ENCODE measurements around the gene GUCY2D. TPM values are rescaled to one million over a fixed set of nuclear protein-coding genes. Genes with fewer than 3 reads are reported as not detected.

The GUCY2D gene
- total and polyA plus RNA-seq, 2 experiments from 2014 or later = 0.07 to 0.08 TPM

DNA sequence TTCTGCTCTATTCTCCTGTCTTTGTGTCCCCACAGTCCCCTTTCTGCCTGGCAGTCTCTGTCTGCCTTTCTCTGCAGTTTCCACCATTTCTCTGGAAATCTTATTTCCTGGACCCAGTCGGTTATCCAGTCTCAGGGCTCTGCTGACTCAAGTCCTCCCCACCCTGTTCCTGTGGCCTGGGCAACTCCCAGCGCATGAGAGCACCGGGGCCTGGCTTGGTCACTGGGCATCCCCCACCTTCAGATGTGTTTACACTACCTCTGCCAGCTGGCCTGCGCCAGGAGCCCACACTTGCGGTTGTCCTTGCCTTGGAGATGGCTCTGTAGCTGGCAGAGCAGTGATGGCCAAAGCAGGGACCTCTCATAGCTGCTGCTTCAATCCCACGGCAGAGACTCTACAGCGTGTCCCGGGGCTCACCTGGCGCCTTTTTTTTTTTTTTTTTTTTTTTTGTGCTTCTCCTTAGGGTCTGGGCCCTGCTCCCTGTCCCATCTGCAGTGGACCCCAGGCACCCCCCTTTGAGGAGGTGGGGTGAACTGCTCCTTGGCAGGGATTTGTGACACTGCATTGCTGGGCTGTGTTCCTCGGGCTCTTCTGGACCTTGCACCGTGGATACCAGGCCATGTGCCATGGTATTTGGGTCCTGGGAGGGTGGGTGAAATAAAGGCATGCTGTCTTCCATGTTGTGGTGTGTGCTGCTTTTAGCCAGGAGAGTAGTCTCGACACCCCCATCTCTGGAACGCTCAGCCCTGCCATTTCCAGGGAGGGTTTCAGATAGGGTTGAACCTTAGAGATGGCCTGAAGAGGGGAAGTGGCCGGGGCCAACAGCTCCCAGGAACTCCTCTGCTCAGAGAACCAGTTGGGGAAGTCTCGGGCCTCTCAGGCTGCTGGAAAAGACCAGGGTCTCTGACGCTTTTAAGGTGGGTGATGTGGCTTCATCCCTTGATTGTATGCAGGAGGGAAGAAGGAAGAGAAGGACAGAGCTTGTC is 17.5 kb downstream of the GUCY2D start:
- Histone ChIP-seq H2AFZ (no peak overlapping the region), H3K27me3 (ENCODE audit: insufficient read depth) (peaks cover 19% of the 10 kb centered on the region), H3K4me2 (no peak overlapping the region), H3K4me1 (ENCODE audit: insufficient read depth) (no peaks in the 10 kb centered on the region), H3F3A (replicated peaks; ENCODE audit: low read depth) (no peaks in the 10 kb centered on the region), H3K4me3 (no peak overlapping the region), H3K79me2 (replicated peaks; ENCODE audit: insufficient read depth) (no peaks in the 10 kb centered on the region), H3K27ac (ENCODE audit: low read depth) (no peak overlapping the region), H3K9me2 (ENCODE audit: insufficient read depth) (no peaks in the 10 kb centered on the region), H4K20me1 (replicated peaks; ENCODE audit: insufficient read depth) (no peaks in the 10 kb centered on the region), H3K36me3 (ENCODE audit: insufficient read depth) (no peaks in the 10 kb centered on the region)
- no peak overlapping the region for H3K4me3 Mint-ChIP-seq
- H3K27ac Mint-ChIP-seq = no peak overlapping the region
- no peaks in the 10 kb centered on the region for H3K9me3 Mint-ChIP-seq
- TF ChIP-seq ZNF331 (CRISPR knock-in tag; IDR thresholded peaks at IDR 0.05; ENCODE audit: low read depth) (no peak), EZH2phosphoT487 (IDR thresholded peaks at IDR 0.05; ENCODE audit: unreplicated experiment) (no peak), ETS1 (IDR thresholded peaks at IDR 0.05) (no peak), CREB1 (CRISPR knock-in tag; IDR thresholded peaks at IDR 0.05; ENCODE audit: low read depth) (no peak), POLR2AphosphoS5 (IDR thresholded peaks at IDR 0.05; ENCODE audit: low read depth) (no peak), NANOG (IDR thresholded peaks at IDR 0.05; ENCODE audit: borderline replicate concordance) (no peak), JUNB (IDR thresholded peaks at IDR 0.05; ENCODE audit: unreplicated experiment) (no peak), EZH2 (IDR thresholded peaks at IDR 0.05; ENCODE audit: low read depth, unreplicated experiment) (no peak), REST (IDR thresholded peaks at IDR 0.05; ENCODE audit: unreplicated experiment) (no peak), CTCF (conservative IDR thresholded peaks at IDR 0.05; ENCODE audit: low read depth in 2 of 2) (no peak), STAT1 (IDR thresholded peaks at IDR 0.05; ENCODE audit: unreplicated experiment) (no peak), ZNF114 (CRISPR knock-in tag; IDR thresholded peaks at IDR 0.05) (no peak)
- TF ChIP-seq, protein P1, sequence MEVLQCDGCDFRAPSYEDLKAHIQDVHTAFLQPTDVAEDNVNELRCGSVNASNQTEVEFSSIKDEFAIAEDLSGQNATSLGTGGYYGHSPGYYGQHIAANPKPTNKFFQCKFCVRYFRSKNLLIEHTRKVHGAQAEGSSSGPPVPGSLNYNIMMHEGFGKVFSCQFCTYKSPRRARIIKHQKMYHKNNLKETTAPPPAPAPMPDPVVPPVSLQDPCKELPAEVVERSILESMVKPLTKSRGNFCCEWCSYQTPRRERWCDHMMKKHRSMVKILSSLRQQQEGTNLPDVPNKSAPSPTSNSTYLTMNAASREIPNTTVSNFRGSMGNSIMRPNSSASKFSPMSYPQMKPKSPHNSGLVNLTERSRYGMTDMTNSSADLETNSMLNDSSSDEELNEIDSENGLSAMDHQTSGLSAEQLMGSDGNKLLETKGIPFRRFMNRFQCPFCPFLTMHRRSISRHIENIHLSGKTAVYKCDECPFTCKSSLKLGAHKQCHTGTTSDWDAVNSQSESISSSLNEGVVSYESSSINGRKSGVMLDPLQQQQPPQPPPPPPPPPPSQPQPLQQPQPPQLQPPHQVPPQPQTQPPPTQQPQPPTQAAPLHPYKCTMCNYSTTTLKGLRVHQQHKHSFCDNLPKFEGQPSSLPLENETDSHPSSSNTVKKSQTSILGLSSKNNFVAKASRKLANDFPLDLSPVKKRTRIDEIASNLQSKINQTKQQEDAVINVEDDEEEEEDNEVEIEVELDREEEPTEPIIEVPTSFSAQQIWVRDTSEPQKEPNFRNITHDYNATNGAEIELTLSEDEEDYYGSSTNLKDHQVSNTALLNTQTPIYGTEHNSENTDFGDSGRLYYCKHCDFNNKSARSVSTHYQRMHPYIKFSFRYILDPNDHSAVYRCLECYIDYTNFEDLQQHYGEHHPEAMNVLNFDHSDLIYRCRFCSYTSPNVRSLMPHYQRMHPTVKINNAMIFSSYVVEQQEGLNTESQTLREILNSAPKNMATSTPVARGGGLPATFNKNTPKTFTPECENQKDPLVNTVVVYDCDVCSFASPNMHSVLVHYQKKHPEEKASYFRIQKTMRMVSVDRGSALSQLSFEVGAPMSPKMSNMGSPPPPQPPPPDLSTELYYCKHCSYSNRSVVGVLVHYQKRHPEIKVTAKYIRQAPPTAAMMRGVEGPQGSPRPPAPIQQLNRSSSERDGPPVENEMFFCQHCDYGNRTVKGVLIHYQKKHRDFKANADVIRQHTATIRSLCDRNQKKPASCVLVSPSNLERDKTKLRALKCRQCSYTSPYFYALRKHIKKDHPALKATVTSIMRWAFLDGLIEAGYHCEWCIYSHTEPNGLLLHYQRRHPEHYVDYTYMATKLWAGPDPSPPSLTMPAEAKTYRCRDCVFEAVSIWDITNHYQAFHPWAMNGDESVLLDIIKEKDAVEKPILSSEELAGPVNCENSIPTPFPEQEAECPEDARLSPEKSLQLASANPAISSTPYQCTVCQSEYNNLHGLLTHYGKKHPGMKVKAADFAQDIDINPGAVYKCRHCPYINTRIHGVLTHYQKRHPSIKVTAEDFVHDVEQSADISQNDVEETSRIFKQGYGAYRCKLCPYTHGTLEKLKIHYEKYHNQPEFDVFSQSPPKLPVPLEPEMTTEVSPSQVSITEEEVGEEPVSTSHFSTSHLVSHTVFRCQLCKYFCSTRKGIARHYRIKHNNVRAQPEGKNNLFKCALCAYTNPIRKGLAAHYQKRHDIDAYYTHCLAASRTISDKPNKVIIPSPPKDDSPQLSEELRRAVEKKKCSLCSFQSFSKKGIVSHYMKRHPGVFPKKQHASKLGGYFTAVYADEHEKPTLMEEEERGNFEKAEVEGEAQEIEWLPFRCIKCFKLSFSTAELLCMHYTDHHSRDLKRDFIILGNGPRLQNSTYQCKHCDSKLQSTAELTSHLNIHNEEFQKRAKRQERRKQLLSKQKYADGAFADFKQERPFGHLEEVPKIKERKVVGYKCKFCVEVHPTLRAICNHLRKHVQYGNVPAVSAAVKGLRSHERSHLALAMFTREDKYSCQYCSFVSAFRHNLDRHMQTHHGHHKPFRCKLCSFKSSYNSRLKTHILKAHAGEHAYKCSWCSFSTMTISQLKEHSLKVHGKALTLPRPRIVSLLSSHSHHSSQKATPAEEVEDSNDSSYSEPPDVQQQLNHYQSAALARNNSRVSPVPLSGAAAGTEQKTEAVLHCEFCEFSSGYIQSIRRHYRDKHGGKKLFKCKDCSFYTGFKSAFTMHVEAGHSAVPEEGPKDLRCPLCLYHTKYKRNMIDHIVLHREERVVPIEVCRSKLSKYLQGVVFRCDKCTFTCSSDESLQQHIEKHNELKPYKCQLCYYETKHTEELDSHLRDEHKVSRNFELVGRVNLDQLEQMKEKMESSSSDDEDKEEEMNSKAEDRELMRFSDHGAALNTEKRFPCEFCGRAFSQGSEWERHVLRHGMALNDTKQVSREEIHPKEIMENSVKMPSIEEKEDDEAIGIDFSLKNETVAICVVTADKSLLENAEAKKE (CRISPR knock-in tag; IDR thresholded peaks at IDR 0.05) = no peak
- DNase-seq (ENCODE audit: low spot score) (no peak), ATAC-seq (no peak)
- H3K27me3 Mint-ChIP-seq (ENCODE audit: insufficient read depth, low read depth, poor library complexity) = peaks cover 22% of the 10 kb centered on the region
- H3K4me1 Mint-ChIP-seq = peaks cover 9% of the 10 kb centered on the region
- no peaks in the 10 kb centered on the region for H3K36me3 Mint-ChIP-seq (ENCODE audit: low read depth)

All from GM23338 (cell line).